Gastrocnemius medialis (tissue), 4 donors: ENCODE data around the gene FEM1A. TPM values are rescaled to one million over a fixed set of nuclear protein-coding genes. Genes with fewer than 3 reads are reported as not detected.
"Not testable (repeated sequence)": the region's sequence is repeated elsewhere in the genome, so short reads cannot be mapped to it uniquely, and the experiment has no call there.

ENCODE experiments used
- ATAC-seq, 2 donors: fragments of 150-250 bp; one replicate each; pipeline ENCODE4 v1.9.1; 2016
- DNase-seq, 2 donors: peaks; one replicate each; pipeline ENCODE4 v3.0.0-alpha.2; 2019
- H3K27ac ChIP-seq, 4 donors: fragments of 200-600 bp; sonication (generic); 1 replicate in 1 of 4; 2 replicates in 3 of 4; pipeline ENCODE4 v1.5.1; 2016 to 2018; ENCODE audit warnings: mild to moderate bottlenecking in 2 of 4, moderate library complexity in 1 of 4
- H3K27me3 ChIP-seq, 3 donors: fragments of 200-600 bp; sonication (generic) in 2 of 3; 1 replicate in 1 of 3; 2 replicates in 2 of 3; pipeline versions ENCODE4 v1.5.1 to v1.6.0; 2016 to 2019; ENCODE audit warnings: mild to moderate bottlenecking in 1 of 3, moderate library complexity in 1 of 3
- H3K36me3 ChIP-seq, 2 donors: fragments of 200-600 bp; sonication (generic) in 1 of 2; one replicate each; pipeline ENCODE4 v1.5.1; 2017 to 2018
- H3K4me1 ChIP-seq, 2 donors: fragments of 200-600 bp; sonication (generic) in 1 of 2; one replicate each; pipeline ENCODE4 v1.5.1; 2016 to 2017; ENCODE audit warnings: mild to moderate bottlenecking in 2 of 2
- H3K4me3 ChIP-seq, 4 donors: fragments of 200-600 bp; sonication (generic) in 3 of 4; 1 replicate in 1 of 4; 2 replicates in 3 of 4; pipeline ENCODE4 v1.5.1; 2016 to 2019; ENCODE audit warnings: mild to moderate bottlenecking in 2 of 4
- H3K9me3 ChIP-seq, 3 donors: fragments of 200-600 bp; sonication (generic) in 2 of 3; 1 replicate in 1 of 3; 2 replicates in 2 of 3; pipeline ENCODE4 v1.5.1; 2016 to 2019
- CTCF ChIP-seq, 5 experiments: fragments of 450-650 bp in 3 of 5; fragments of 200-600 bp in 2 of 5; sonication (generic) in 2 of 5; IDR thresholded peaks in 4 of 5; conservative IDR thresholded peaks in 1 of 5; 1 replicate in 4 of 5; 2 replicates in 1 of 5; pipeline ENCODE4 v1.5.1; 2016 to 2019; ENCODE audit warnings: antibody characterized with exemption in 5 of 5, mild to moderate bottlenecking in 3 of 5, moderate library complexity in 3 of 5
- POLR2A ChIP-seq, 2 donors: fragments of 450-650 bp; IDR thresholded peaks; one replicate each; pipeline ENCODE4 v1.6.1; 2017; ENCODE audit warnings: antibody characterized with exemption in 2 of 2, mild to moderate bottlenecking in 2 of 2, moderate library complexity in 2 of 2
- in situ Hi-C, 4 donors: fragments of 200-750 bp; cut with MboI; loops; one replicate each; pipeline versions ENCODE4 v1.15.0 to v1.8.0; 2017; ENCODE audit warnings: low sequenced_read_pairs in 4 of 4
- intact Hi-C: fragments of 100-400 bp; cut with DNase I; formaldehyde crosslinking; loops from one replicate; pipeline ENCODE4 v1.15.1; 2023; ENCODE audit warnings: low total_unique reads
- total RNA-seq, 4 donors: library from RNA; depleted of rRNA; stranded (reverse); fragments of >200 nt; gene quantifications; one replicate each; pipeline versions ENCODE4 v1.1.0 to v1.2.3, GENCODE V29; 2016

The FEM1A gene
- total RNA-seq, 4 donors from 2014 or later, result 246 to 360 (median 300) TPM

GRCh38 chr19:4816202-4816949, 24.8 kb downstream of the FEM1A start:
- Histone ChIP-seq H3K4me1 (peaks cover 38 to 41% of the 10 kb centered on the region in 2 donors), H3K9me3 (no peaks in the 10 kb centered on the region), H3K36me3 (peaks cover 0 to 13% of the 10 kb centered on the region in 2 donors), H3K4me3 (peak overlapping the region; percentile 33 to 48 (median 36)), H3K27me3 (no peaks in the 10 kb centered on the region), H3K27ac (peak overlapping the region; percentile 95 to 97 (median 96))
- ATAC-seq (peak; percentile 25 to 43), DNase-seq (peak; percentile 77 to 88)
- in situ Hi-C loops (no loop called here), intact Hi-C loops (no loop called here)
- TF ChIP-seq CTCF (IDR thresholded peaks at IDR 0.05 in 4 of 5, conservative IDR thresholded peaks at IDR 0.05 in 1 of 5) (no peak), POLR2A (IDR thresholded peaks at IDR 0.05) (no peak)

- Histone ChIP-seq H3K27ac (peak overlapping the region; percentile 95 to 97 (median 96)), H3K27me3 (no peaks in the 10 kb centered on the region), H3K4me1 (peaks cover 38 to 41% of the 10 kb centered on the region in 2 donors), H3K9me3 (no peaks in the 10 kb centered on the region), H3K36me3 (peaks cover 0 to 13% of the 10 kb centered on the region in 2 donors), H3K4me3 (peak overlapping the region in 1 of 4 donors; percentile 48)
- no peak for TF ChIP-seq CTCF (IDR thresholded peaks at IDR 0.05 in 4 of 5, conservative IDR thresholded peaks at IDR 0.05 in 1 of 5)
- TF ChIP-seq POLR2A (IDR thresholded peaks at IDR 0.05), result no peak
- intact Hi-C loops, result no loop called here
- ATAC-seq (no peak), DNase-seq (no peak)
- in situ Hi-C loops, result no loop called here
Measured at GRCh38 chr19:4816950-4817278, 25.4 kb downstream of the FEM1A start.

GRCh38 chr19:4817467-4818277, 26.1 kb downstream of the FEM1A start:
- Histone ChIP-seq H3K9me3 (no peaks in the 10 kb centered on the region), H3K4me1 (peaks cover 33 to 37% of the 10 kb centered on the region in 2 donors), H3K4me3 (no peak overlapping the region), H3K36me3 (peaks cover 0 to 13% of the 10 kb centered on the region in 2 donors), H3K27ac (peak overlapping the region; percentile 95 to 97 (median 96)), H3K27me3 (no peaks in the 10 kb centered on the region)
- ATAC-seq (no peak), DNase-seq (no peak)
- in situ Hi-C loops (no loop called here), intact Hi-C loops (no loop called here)
- TF ChIP-seq CTCF (IDR thresholded peaks at IDR 0.05 in 4 of 5, conservative IDR thresholded peaks at IDR 0.05 in 1 of 5) (no peak), POLR2A (IDR thresholded peaks at IDR 0.05) (no peak)

- H3K27me3 ChIP-seq, result no peaks in the 10 kb centered on the region
- no peak overlapping the region for H3K27ac ChIP-seq
- DNase-seq (no peak), ATAC-seq (no peak)
- TF ChIP-seq POLR2A (IDR thresholded peaks at IDR 0.05) (no peak), CTCF (IDR thresholded peaks at IDR 0.05 in 4 of 5, conservative IDR thresholded peaks at IDR 0.05 in 1 of 5) (no peak)
- no peaks in the 10 kb centered on the region for H3K9me3 ChIP-seq
- no peak overlapping the region for H3K4me3 ChIP-seq
- in situ Hi-C loops, result no loop called here
- H3K36me3 ChIP-seq, result peaks cover 0 to 13% of the 10 kb centered on the region in 2 donors
- intact Hi-C loops, result no loop called here
- peaks cover 13 to 14% of the 10 kb centered on the region in 2 donors for H3K4me1 ChIP-seq
Measured at GRCh38 chr19:4821265-4821664, 29.7 kb downstream of the FEM1A start.

- DNase-seq, H3K4me3 ChIP-seq, H3K4me1 ChIP-seq, in situ Hi-C loops, H3K27me3 ChIP-seq, ATAC-seq, H3K27ac ChIP-seq, intact Hi-C loops, H3K9me3 ChIP-seq: not testable (repeated sequence)
- peaks cover 0 to 13% of the 10 kb centered on the region in 2 donors for H3K36me3 ChIP-seq
Measured at GRCh38 chr19:4822354-4822753, 30.8 kb downstream of the FEM1A start.
